ENCODE data around the gene FPR2.
"Not testable (repeated sequence)": the region's sequence is repeated elsewhere in the genome, so short reads cannot be mapped to it uniquely, and the experiment has no call there.

The FPR2 gene

GRCh38 chr19:51765086-51765485, 4.1 kb downstream of the FPR2 start:
- ChIA-PET CTCF (no interaction called here), POLR2A (no interaction called here)
- TF ChIP-seq, protein P1, sequence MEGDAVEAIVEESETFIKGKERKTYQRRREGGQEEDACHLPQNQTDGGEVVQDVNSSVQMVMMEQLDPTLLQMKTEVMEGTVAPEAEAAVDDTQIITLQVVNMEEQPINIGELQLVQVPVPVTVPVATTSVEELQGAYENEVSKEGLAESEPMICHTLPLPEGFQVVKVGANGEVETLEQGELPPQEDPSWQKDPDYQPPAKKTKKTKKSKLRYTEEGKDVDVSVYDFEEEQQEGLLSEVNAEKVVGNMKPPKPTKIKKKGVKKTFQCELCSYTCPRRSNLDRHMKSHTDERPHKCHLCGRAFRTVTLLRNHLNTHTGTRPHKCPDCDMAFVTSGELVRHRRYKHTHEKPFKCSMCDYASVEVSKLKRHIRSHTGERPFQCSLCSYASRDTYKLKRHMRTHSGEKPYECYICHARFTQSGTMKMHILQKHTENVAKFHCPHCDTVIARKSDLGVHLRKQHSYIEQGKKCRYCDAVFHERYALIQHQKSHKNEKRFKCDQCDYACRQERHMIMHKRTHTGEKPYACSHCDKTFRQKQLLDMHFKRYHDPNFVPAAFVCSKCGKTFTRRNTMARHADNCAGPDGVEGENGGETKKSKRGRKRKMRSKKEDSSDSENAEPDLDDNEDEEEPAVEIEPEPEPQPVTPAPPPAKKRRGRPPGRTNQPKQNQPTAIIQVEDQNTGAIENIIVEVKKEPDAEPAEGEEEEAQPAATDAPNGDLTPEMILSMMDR (IDR thresholded peaks at IDR 0.05; ENCODE audit: control extremely low read depth, extremely low read depth, low read depth, missing control alignments), result no peak
- no peak for DNase-seq (ENCODE audit: extremely low spot score)

GRCh38 chr19:51766461-51766860, 5.5 kb downstream of the FPR2 start:
- ChIA-PET POLR2A (no interaction called here), CTCF (no interaction called here)
- TF ChIP-seq, protein P1 (IDR thresholded peaks at IDR 0.05; ENCODE audit: control extremely low read depth, extremely low read depth, low read depth, missing control alignments), result no peak
- no peak for DNase-seq (ENCODE audit: extremely low spot score)

DNA sequence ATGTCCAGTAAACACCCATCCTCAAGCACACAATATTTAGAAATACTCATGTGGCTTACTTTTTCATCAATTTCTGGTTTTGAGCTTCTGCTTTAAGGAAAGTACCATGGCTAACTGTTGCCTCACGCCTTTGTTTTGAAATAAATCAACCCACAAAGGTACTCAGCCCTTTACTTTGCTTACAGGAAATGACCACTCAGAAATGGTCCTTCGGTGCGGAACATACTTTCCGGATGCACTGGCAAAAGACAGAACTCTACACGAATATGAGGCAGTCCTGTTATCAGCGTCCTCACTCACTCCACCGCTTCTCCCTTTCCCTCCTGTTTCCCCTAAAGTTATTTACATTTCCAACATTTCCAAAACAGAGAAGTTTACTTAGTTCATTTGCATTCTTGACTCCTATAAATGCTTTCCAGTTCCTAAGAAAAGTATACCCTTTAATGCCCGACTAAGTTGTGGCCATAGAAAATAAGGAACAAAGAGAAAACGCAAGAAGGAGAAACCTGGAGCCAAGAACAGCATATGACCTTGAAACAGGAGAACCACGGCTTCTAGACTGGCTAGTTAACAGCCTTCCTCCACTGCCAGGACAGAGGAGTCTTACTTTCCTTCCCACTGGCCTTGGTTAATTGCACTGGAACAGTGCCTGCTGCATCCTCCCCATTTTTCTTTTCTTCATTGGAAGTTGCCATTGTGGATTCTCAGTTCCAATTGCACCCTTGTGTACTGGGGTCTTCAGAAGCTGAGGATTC, 10.6 kb downstream of the FPR2 start:
- ChIA-PET POLR2A (no interaction called here), CTCF (no interaction called here)
- TF ChIP-seq, protein P1 (IDR thresholded peaks at IDR 0.05; ENCODE audit: control extremely low read depth, extremely low read depth, low read depth, missing control alignments), result no peak
- peak; percentile 26 for DNase-seq (ENCODE audit: extremely low spot score)

GRCh38 chr19:51772977-51773376, 12.0 kb downstream of the FPR2 start:
- TF ChIP-seq, protein P1 (IDR thresholded peaks at IDR 0.05; ENCODE audit: control extremely low read depth, extremely low read depth, low read depth, missing control alignments), result no peak
- no peak for DNase-seq (ENCODE audit: extremely low spot score)
- POLR2A ChIA-PET, result no interaction called here
- CTCF ChIA-PET, result no interaction called here

- CTCF ChIA-PET, result interaction anchor here (1.3 to 1.8 kb wide), 3 partner anchors 8 to 303 kb away, joined by 8 to 23 read pairs (median 16); no protein-coding TSS in a partner anchor
- POLR2A ChIA-PET; DNase-seq (ENCODE audit: extremely low spot score): not testable (repeated sequence)
Measured at GRCh38 chr19:51776561-51776960, 15.6 kb downstream of the FPR2 start.

- POLR2A ChIA-PET, result no interaction called here
- TF ChIP-seq, protein P1 (IDR thresholded peaks at IDR 0.05; ENCODE audit: control extremely low read depth, extremely low read depth, low read depth, missing control alignments), result peak; percentile 57
- CTCF ChIA-PET, result interaction anchor here (0.6 to 1.8 kb wide), 23 partner anchors 9 to 460 kb away, joined by 3 to 23 read pairs (median 4); partner anchors contain the start of gene FPR1
- DNase-seq (ENCODE audit: extremely low spot score), result peak; percentile 53
Measured at GRCh38 chr19:51777570-51778462, 16.8 kb downstream of the FPR2 start.

- TF ChIP-seq, protein P1 (IDR thresholded peaks at IDR 0.05; ENCODE audit: control extremely low read depth, extremely low read depth, low read depth, missing control alignments), result no peak
- DNase-seq (ENCODE audit: extremely low spot score), result no peak
- CTCF ChIA-PET, result interaction anchor here (1.3 to 1.7 kb wide), 2 partner anchors 41 to 458 kb away, joined by 3 to 4 read pairs; no protein-coding TSS in a partner anchor
- POLR2A ChIA-PET, result no interaction called here
Measured at GRCh38 chr19:51779181-51779580, 18.2 kb downstream of the FPR2 start.

Data from GM10248 (cell line).